ENCODE results near the gene AHCYL2.

GRCh38 chr7:129405527-129405926, 180.7 kb downstream of the AHCYL2 start:
- TF ChIP-seq EZH2phosphoT487 (IDR thresholded peaks at IDR 0.05; ENCODE audit: insufficient read depth, low read depth) = no peak
- TF ChIP-seq EZH2 (IDR thresholded peaks at IDR 0.05; ENCODE audit: insufficient read depth, poor library complexity, severe bottlenecking) = no peak

Measured in GM23248 (cell line).